ENCODE data around the gene SYT1.

DNA sequence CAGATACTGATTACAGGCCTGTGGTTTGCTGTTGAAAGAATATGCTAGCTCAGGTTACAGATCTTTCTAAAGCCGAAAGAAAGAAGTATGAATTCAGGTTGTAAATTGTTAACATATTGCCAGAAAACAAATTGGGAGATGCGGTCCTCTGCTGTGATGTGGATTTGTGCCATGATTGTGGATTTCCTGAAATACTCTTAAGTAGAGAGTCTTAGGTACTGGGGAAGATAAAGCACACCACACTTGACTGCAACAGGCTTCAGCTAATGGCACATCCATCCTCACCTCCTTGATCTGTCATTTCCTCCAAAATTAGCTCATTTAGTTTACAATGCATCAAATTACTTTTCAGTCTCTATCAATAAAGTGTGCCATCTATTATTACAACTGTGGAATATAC lies 279.2 kb downstream of the SYT1 start:
- TF ChIP-seq, protein P1, sequence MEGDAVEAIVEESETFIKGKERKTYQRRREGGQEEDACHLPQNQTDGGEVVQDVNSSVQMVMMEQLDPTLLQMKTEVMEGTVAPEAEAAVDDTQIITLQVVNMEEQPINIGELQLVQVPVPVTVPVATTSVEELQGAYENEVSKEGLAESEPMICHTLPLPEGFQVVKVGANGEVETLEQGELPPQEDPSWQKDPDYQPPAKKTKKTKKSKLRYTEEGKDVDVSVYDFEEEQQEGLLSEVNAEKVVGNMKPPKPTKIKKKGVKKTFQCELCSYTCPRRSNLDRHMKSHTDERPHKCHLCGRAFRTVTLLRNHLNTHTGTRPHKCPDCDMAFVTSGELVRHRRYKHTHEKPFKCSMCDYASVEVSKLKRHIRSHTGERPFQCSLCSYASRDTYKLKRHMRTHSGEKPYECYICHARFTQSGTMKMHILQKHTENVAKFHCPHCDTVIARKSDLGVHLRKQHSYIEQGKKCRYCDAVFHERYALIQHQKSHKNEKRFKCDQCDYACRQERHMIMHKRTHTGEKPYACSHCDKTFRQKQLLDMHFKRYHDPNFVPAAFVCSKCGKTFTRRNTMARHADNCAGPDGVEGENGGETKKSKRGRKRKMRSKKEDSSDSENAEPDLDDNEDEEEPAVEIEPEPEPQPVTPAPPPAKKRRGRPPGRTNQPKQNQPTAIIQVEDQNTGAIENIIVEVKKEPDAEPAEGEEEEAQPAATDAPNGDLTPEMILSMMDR (conservative IDR thresholded peaks at IDR 0.05 in 1 of 2, IDR thresholded peaks at IDR 0.05 in 1 of 2; ENCODE audit: low read depth in 1 of 2, low read length in 2 of 2) = no peak
- no peak for TF ChIP-seq EZH2 (IDR thresholded peaks at IDR 0.05; ENCODE audit: low read length, missing control alignments)
